Parathyroid adenoma (tissue), 2 donors: ENCODE data around the gene VPS13D.

Experiments used
- H2AFZ ChIP-seq: fragments of 300-600 bp; sonication (generic); one replicate; pipeline ENCODE4 v1.7.0; 2017; ENCODE audit warnings: antibody characterized with exemption, mild to moderate bottlenecking
- H3K27ac ChIP-seq: fragments of 300-600 bp; sonication (generic); one replicate; pipeline ENCODE4 v1.7.0; 2017
- H3K27me3 ChIP-seq: fragments of 300-600 bp; sonication (generic); one replicate; pipeline ENCODE4 v1.7.0; 2017; ENCODE audit warnings: low read length; ENCODE audit not compliant: control insufficient read depth, insufficient read depth
- H3K36me3 ChIP-seq: fragments of 300-600 bp; sonication (generic); one replicate; pipeline ENCODE4 v1.7.0; 2017; ENCODE audit warnings: low read length; ENCODE audit not compliant: control insufficient read depth, insufficient read depth
- H3K4me1 ChIP-seq: fragments of 300-600 bp; sonication (generic); one replicate; pipeline ENCODE4 v1.7.0; 2017; ENCODE audit warnings: control low read depth
- H3K4me2 ChIP-seq: fragments of 300-600 bp; sonication (generic); one replicate; pipeline ENCODE4 v1.7.0; 2017; ENCODE audit warnings: low read length
- H3K4me3 ChIP-seq: fragments of 300-600 bp; sonication (generic); one replicate; pipeline ENCODE4 v1.7.0; 2017; ENCODE audit warnings: low read depth, low read length
- H3K79me2 ChIP-seq: fragments of 300-600 bp; sonication (generic); one replicate; pipeline ENCODE4 v1.7.0; 2017; ENCODE audit warnings: control low read depth
- H3K9ac ChIP-seq: fragments of 300-600 bp; sonication (generic); one replicate; pipeline ENCODE4 v1.7.0; 2017; ENCODE audit warnings: mild to moderate bottlenecking
- H3K9me3 ChIP-seq: fragments of 300-600 bp; sonication (generic); one replicate; pipeline ENCODE4 v1.7.0; 2017; ENCODE audit warnings: low read length; ENCODE audit not compliant: control insufficient read depth
- CTCF ChIP-seq: fragments of 300-600 bp; sonication (generic); IDR thresholded peaks from one replicate; pipeline ENCODE4 v1.7.0; 2017; ENCODE audit warnings: antibody characterized with exemption, mild to moderate bottlenecking
- donor health status: primary hyperparathyroidism.

Gene VPS13D

GRCh38 chr1:12460121-12460520 lies 230.3 kb downstream of the VPS13D start:
- no peak overlapping the region for H3K9ac ChIP-seq
- no peak overlapping the region for H3K4me3 ChIP-seq
- no peak overlapping the region for H3K27ac ChIP-seq
- no peaks in the 10 kb centered on the region for H3K79me2 ChIP-seq
- no peak overlapping the region for H2AFZ ChIP-seq
- no peaks in the 10 kb centered on the region for H3K9me3 ChIP-seq
- peaks cover 4% of the 10 kb centered on the region for H3K4me1 ChIP-seq
- no peak overlapping the region for H3K4me2 ChIP-seq
- no peaks in the 10 kb centered on the region for H3K27me3 ChIP-seq
- no peak for TF ChIP-seq CTCF
- H3K36me3 ChIP-seq: no peaks in the 10 kb centered on the region

- Histone ChIP-seq H3K79me2 (no peaks in the 10 kb centered on the region), H3K9me3 (no peaks in the 10 kb centered on the region), H2AFZ (no peak overlapping the region), H3K36me3 (no peaks in the 10 kb centered on the region), H3K9ac (no peak overlapping the region), H3K4me2 (no peak overlapping the region), H3K4me1 (peaks cover 4% of the 10 kb centered on the region), H3K4me3 (no peak overlapping the region), H3K27me3 (no peaks in the 10 kb centered on the region), H3K27ac (no peak overlapping the region)
- no peak for TF ChIP-seq CTCF
Measured at GRCh38 chr1:12460911-12461621, 231.2 kb downstream of the VPS13D start.

GRCh38 chr1:12461754-12462153 lies 231.9 kb downstream of the VPS13D start:
- Histone ChIP-seq H3K4me3 (no peak overlapping the region), H3K4me1 (peaks cover 4% of the 10 kb centered on the region), H3K27me3 (no peaks in the 10 kb centered on the region), H2AFZ (no peak overlapping the region), H3K9me3 (no peaks in the 10 kb centered on the region), H3K4me2 (no peak overlapping the region), H3K9ac (no peak overlapping the region), H3K36me3 (no peaks in the 10 kb centered on the region), H3K27ac (no peak overlapping the region), H3K79me2 (no peaks in the 10 kb centered on the region)
- no peak for TF ChIP-seq CTCF

GRCh38 chr1:12462586-12462985 lies 232.8 kb downstream of the VPS13D start:
- H3K4me3 ChIP-seq: no peak overlapping the region
- no peak overlapping the region for H3K27ac ChIP-seq
- H3K9ac ChIP-seq: no peak overlapping the region
- H3K36me3 ChIP-seq: no peaks in the 10 kb centered on the region
- H3K4me2 ChIP-seq: no peak overlapping the region
- TF ChIP-seq CTCF: no peak
- no peak overlapping the region for H2AFZ ChIP-seq
- no peaks in the 10 kb centered on the region for H3K9me3 ChIP-seq
- no peaks in the 10 kb centered on the region for H3K27me3 ChIP-seq
- no peaks in the 10 kb centered on the region for H3K79me2 ChIP-seq
- H3K4me1 ChIP-seq: peaks cover 4% of the 10 kb centered on the region

GRCh38 chr1:12464045-12464461 lies 234.2 kb downstream of the VPS13D start:
- no peak for TF ChIP-seq CTCF
- Histone ChIP-seq H3K9ac (no peak overlapping the region), H3K36me3 (no peaks in the 10 kb centered on the region), H3K4me1 (peaks cover 4% of the 10 kb centered on the region), H3K9me3 (no peaks in the 10 kb centered on the region), H2AFZ (no peak overlapping the region), H3K4me2 (no peak overlapping the region), H3K27ac (peak overlapping the region; percentile 32), H3K27me3 (no peaks in the 10 kb centered on the region), H3K79me2 (no peaks in the 10 kb centered on the region), H3K4me3 (no peak overlapping the region)
